Liver (tissue), 3 donors: ENCODE measurements around the gene ABCC10.

ENCODE experiments used
- CTCF ChIP-seq: fragments of 150-350 bp; IDR thresholded peaks from 2 replicates; pipeline ENCODE4 v1.5.1; 2017; ENCODE audit warnings: improper control_type of control experiment, low read depth, low read length; ENCODE audit not compliant: missing input control
- JUND ChIP-seq, 2 donors: IDR thresholded peaks; 2 replicates each; pipeline ENCODE4 v1.6.1; 2016; ENCODE audit warnings: antibody characterized with exemption in 2 of 2
- MAX ChIP-seq: IDR thresholded peaks from 2 replicates; pipeline ENCODE4 v1.6.1; 2016; ENCODE audit warnings: antibody characterized with exemption
- RAD21 ChIP-seq, 2 donors: IDR thresholded peaks; 2 replicates each; pipeline ENCODE4 v1.6.1; 2016; ENCODE audit warnings: antibody characterized with exemption in 2 of 2, mild to moderate bottlenecking in 2 of 2
- REST ChIP-seq: IDR thresholded peaks from 2 replicates; pipeline ENCODE4 v1.6.1; 2016; ENCODE audit warnings: antibody characterized with exemption, mild to moderate bottlenecking
- TAF1 ChIP-seq: conservative IDR thresholded peaks from 2 replicates; pipeline ENCODE4 v1.6.1; 2016; ENCODE audit warnings: antibody characterized with exemption, mild to moderate bottlenecking
- YY1 ChIP-seq: IDR thresholded peaks from 2 replicates; pipeline ENCODE4 v1.6.1; 2016; ENCODE audit warnings: antibody characterized with exemption, mild to moderate bottlenecking
- TF ChIP-seq, protein P1 (sequence below): IDR thresholded peaks from 2 replicates; pipeline ENCODE4 v1.6.1; 2016; ENCODE audit warnings: antibody characterized with exemption
- donor health status: healthy.
- donor health status: healthy.

- no peak for TF ChIP-seq CTCF
- TF ChIP-seq, protein P1, sequence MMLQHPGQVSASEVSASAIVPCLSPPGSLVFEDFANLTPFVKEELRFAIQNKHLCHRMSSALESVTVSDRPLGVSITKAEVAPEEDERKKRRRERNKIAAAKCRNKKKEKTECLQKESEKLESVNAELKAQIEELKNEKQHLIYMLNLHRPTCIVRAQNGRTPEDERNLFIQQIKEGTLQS: no peak
- no peak for TF ChIP-seq RAD21 (IDR thresholded peaks at IDR 0.05)
- TF ChIP-seq MAX: no peak
- no peak for TF ChIP-seq JUND (IDR thresholded peaks at IDR 0.05)
- TF ChIP-seq TAF1: no peak
- no peak for TF ChIP-seq YY1
- no peak for TF ChIP-seq REST
These were observed 31.6 kb upstream of the ABCC10 start for GRCh38 chr6:43395776-43396175.
